Loucy (cell line): ENCODE measurements around the gene OR1J1.

Source experiments
- H2AFZ ChIP-seq: fragments of 200-600 bp; sonication (generic); 2 replicates; pipeline ENCODE4 v1.6.0; 2016; ENCODE audit warnings: antibody characterized with exemption, mild to moderate bottlenecking, low read length, moderate library complexity
- H3F3A ChIP-seq: fragments of 200-600 bp; 2 replicates; pipeline ENCODE4 v1.6.0; 2016; ENCODE audit warnings: antibody characterized with exemption, low read depth, mild to moderate bottlenecking
- H3K27me3 ChIP-seq: fragments of 200-600 bp; sonication (generic); 2 replicates; pipeline ENCODE4 v1.6.1; 2014; ENCODE audit warnings: low read length, mild to moderate bottlenecking; ENCODE audit not compliant: insufficient read depth, poor library complexity, severe bottlenecking
- H3K36me3 ChIP-seq: fragments of 200-600 bp; sonication (generic); 2 replicates; pipeline ENCODE4 v1.6.1; 2016; ENCODE audit warnings: low read length; ENCODE audit not compliant: insufficient read depth
- H3K4me1 ChIP-seq: fragments of 200-600 bp; sonication (generic); 2 replicates; pipeline ENCODE4 v1.5.1; 2014; ENCODE audit warnings: low read length, mild to moderate bottlenecking; ENCODE audit not compliant: insufficient read depth, poor library complexity, severe bottlenecking
- H3K4me2 ChIP-seq: fragments of 200-600 bp; sonication (generic); 2 replicates; pipeline ENCODE4 v1.6.0; 2014; ENCODE audit warnings: antibody characterized with exemption, low read length, low read depth, mild to moderate bottlenecking; ENCODE audit not compliant: poor library complexity, severe bottlenecking
- H3K4me3 ChIP-seq: fragments of 200-600 bp; sonication (generic); 2 replicates; pipeline ENCODE4 v1.5.1; 2014; ENCODE audit warnings: low read length, mild to moderate bottlenecking, mixed read lengths; ENCODE audit not compliant: poor library complexity, severe bottlenecking
- H3K79me2 ChIP-seq: fragments of 200-600 bp; sonication (generic); 2 replicates; pipeline ENCODE4 v1.6.1; 2014; ENCODE audit warnings: low read length; ENCODE audit not compliant: insufficient read depth
- H3K9ac ChIP-seq: fragments of 200-600 bp; sonication (generic); 2 replicates; pipeline ENCODE4 v1.6.0; 2014; ENCODE audit warnings: mild to moderate bottlenecking, low read depth, low read length, moderate library complexity; ENCODE audit not compliant: poor library complexity, severe bottlenecking
- H3K9me2 ChIP-seq: fragments of 200-600 bp; sonication (generic); replicated peaks from 2 replicates; pipeline ENCODE4 v1.6.1; 2016; ENCODE audit warnings: low read depth, low read length, mixed read lengths
- H3K9me3 ChIP-seq: fragments of 200-600 bp; sonication (generic); 2 replicates; pipeline ENCODE4 v1.6.1; 2014; ENCODE audit warnings: mild to moderate bottlenecking, antibody characterized with exemption, low read length, low read depth; ENCODE audit not compliant: insufficient read depth
- H4K20me1 ChIP-seq: fragments of 200-600 bp; sonication (generic); 2 replicates; pipeline ENCODE4 v1.6.0; 2014; ENCODE audit warnings: antibody characterized with exemption, low read length, mild to moderate bottlenecking; ENCODE audit not compliant: insufficient read depth, poor library complexity, severe bottlenecking
- EZH2phosphoT487 ChIP-seq: fragments of 200-600 bp; IDR thresholded peaks from 2 replicates; pipeline ENCODE4 v1.6.1; 2018; ENCODE audit warnings: antibody characterized with exemption, mild to moderate bottlenecking, moderate library complexity, borderline replicate concordance
- TF ChIP-seq, protein P1 (sequence below): fragments of 200-600 bp; sonication (generic); conservative IDR thresholded peaks from 2 replicates; pipeline ENCODE4 v1.5.1; 2014; ENCODE audit warnings: mild to moderate bottlenecking, antibody characterized with exemption, low read length

OR1J1 gene

DNA sequence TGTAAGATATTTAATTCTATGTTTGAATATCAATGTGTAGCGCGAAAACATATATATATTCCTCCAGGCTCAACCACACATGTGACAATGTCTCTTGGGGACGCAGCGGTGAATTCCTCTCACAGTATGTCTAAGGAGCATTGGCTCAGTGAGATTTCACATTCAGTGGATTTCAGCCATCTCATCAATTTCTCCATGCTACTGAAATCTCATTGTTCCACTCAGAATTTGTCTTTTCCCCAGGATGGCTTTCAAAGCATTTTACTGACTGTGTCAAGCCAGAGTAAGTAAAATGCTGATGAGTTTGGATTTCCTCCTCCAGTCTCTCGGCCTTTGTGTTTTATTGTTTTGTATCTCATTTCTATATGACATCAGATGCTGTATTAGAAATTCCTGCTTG, 1.3 kb upstream of the OR1J1 start:
- H3K9ac ChIP-seq, result no peak overlapping the region
- H3K79me2 ChIP-seq, result no peaks in the 10 kb centered on the region
- no peak overlapping the region for H3K4me2 ChIP-seq
- H3K9me3 ChIP-seq, result no peaks in the 10 kb centered on the region
- no peaks in the 10 kb centered on the region for H3K27me3 ChIP-seq
- H3K9me2 ChIP-seq, result no peaks in the 10 kb centered on the region
- H3K4me3 ChIP-seq, result no peak overlapping the region
- no peaks in the 10 kb centered on the region for H3K4me1 ChIP-seq
- no peaks in the 10 kb centered on the region for H3F3A ChIP-seq
- TF ChIP-seq, protein P1, sequence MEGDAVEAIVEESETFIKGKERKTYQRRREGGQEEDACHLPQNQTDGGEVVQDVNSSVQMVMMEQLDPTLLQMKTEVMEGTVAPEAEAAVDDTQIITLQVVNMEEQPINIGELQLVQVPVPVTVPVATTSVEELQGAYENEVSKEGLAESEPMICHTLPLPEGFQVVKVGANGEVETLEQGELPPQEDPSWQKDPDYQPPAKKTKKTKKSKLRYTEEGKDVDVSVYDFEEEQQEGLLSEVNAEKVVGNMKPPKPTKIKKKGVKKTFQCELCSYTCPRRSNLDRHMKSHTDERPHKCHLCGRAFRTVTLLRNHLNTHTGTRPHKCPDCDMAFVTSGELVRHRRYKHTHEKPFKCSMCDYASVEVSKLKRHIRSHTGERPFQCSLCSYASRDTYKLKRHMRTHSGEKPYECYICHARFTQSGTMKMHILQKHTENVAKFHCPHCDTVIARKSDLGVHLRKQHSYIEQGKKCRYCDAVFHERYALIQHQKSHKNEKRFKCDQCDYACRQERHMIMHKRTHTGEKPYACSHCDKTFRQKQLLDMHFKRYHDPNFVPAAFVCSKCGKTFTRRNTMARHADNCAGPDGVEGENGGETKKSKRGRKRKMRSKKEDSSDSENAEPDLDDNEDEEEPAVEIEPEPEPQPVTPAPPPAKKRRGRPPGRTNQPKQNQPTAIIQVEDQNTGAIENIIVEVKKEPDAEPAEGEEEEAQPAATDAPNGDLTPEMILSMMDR, result no peak
- TF ChIP-seq EZH2phosphoT487, result no peak
- H4K20me1 ChIP-seq, result no peaks in the 10 kb centered on the region
- H3K36me3 ChIP-seq, result no peaks in the 10 kb centered on the region
- H2AFZ ChIP-seq, result no peak overlapping the region

DNA sequence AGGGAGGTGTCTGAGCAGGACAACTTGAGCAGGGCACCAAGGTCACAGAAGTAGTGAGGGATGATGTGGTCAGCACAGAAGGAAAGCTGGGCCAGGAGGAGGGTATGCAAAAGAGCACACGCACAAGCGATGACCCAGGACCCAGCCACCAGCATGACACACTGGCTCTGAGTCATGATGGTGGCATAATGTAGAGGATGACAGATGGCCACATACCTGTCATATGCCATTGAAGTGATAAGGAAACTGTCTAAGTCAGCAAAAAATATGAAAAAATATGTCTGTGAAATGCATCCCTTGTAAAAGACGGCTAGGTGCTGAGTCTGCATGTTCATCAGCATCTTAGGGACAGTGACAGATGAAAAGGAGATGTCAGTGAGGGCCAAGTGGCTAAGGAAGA, 380 bp downstream of the OR1J1 start:
- no peaks in the 10 kb centered on the region for H4K20me1 ChIP-seq
- H3K4me3 ChIP-seq, result no peak overlapping the region
- no peaks in the 10 kb centered on the region for H3K9me3 ChIP-seq
- H3K79me2 ChIP-seq, result no peaks in the 10 kb centered on the region
- no peak overlapping the region for H3K9ac ChIP-seq
- H3K9me2 ChIP-seq, result no peaks in the 10 kb centered on the region
- H3K36me3 ChIP-seq, result no peaks in the 10 kb centered on the region
- H3K27me3 ChIP-seq, result no peaks in the 10 kb centered on the region
- TF ChIP-seq, protein P1, result no peak
- TF ChIP-seq EZH2phosphoT487, result no peak
- no peak overlapping the region for H3K4me2 ChIP-seq
- H2AFZ ChIP-seq, result no peak overlapping the region
- H3F3A ChIP-seq, result no peaks in the 10 kb centered on the region
- H3K4me1 ChIP-seq, result no peaks in the 10 kb centered on the region

DNA sequence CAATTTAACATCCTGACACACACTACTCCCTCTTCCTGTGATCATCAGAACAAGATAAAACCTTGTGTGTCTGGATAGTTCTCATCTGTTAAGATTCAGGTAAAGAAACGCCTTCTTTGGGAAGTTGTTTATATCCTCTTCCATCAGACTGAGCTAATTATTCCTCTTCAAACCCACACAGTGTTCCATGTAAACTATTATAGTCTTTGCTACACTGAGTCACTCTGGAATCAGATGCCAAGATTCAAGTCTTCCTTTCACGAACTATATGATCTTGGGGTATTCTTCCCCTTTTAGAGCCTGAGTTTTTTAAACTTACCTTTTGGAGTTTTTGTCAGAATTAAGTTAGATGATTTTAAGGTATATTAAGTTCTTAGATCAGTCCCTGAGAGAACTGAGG, 2.0 kb downstream of the OR1J1 start:
- Histone ChIP-seq H2AFZ (no peak overlapping the region), H3K4me3 (no peak overlapping the region), H3K4me1 (no peaks in the 10 kb centered on the region), H3K9me3 (no peaks in the 10 kb centered on the region), H3K27me3 (no peaks in the 10 kb centered on the region), H3K79me2 (no peaks in the 10 kb centered on the region), H4K20me1 (no peaks in the 10 kb centered on the region), H3K9ac (no peak overlapping the region), H3K36me3 (no peaks in the 10 kb centered on the region), H3K4me2 (no peak overlapping the region), H3K9me2 (no peaks in the 10 kb centered on the region), H3F3A (no peaks in the 10 kb centered on the region)
- TF ChIP-seq, protein P1, result no peak
- TF ChIP-seq EZH2phosphoT487, result no peak
